BJ (cell line): ENCODE data around the gene NKIRAS2. TPM values are rescaled to one million over a fixed set of nuclear protein-coding genes. Genes with fewer than 3 reads are reported as not detected.

ENCODE experiments used
- CTCF ChIA-PET: fragments of 350-600 bp; formaldehyde crosslinking; extraction: SDS; loops from one replicate; lab custom pipeline; 2021; ENCODE audit warnings: antibody characterized with exemption, inconsistent platforms; lab: Yijun Ruan, JAX
- POLR2A ChIA-PET: fragments of 300-600 bp; sonication (Branson Sonifier 250); formaldehyde crosslinking; extraction: SDS; loops from one replicate; lab custom pipeline; 2021; ENCODE audit warnings: antibody characterized with exemption; lab: Charles Lee
- DNase-seq: peaks from one replicate; pipeline ENCODE4 v3.0.0-alpha.2; 2011; ENCODE audit warnings: low read depth
- H3K27me3 ChIP-seq: 2 replicates; pipeline ENCODE4 v1.6.0; 2011; ENCODE audit warnings: low read length; ENCODE audit not compliant: control insufficient read depth, insufficient read depth
- H3K36me3 ChIP-seq: 2 replicates; pipeline ENCODE4 v1.5.1; 2011; ENCODE audit warnings: low read length; ENCODE audit not compliant: control insufficient read depth, insufficient read depth
- H3K4me3 ChIP-seq: 2 replicates; pipeline ENCODE4 v1.5.1; 2011; ENCODE audit warnings: low read depth, mild to moderate bottlenecking, control low read depth, low read length
- CTCF ChIP-seq: IDR thresholded peaks from 2 replicates; pipeline ENCODE4 v1.5.1; 2011; ENCODE audit warnings: low read depth, mild to moderate bottlenecking, control low read depth, inconsistent platforms, low read length, moderate library complexity; ENCODE audit not compliant: insufficient read depth
- polyA plus RNA-seq: library from polyadenylated mRNA; depleted of rRNA; stranded (reverse); fragments of >200 nt; gene quantifications from 2 replicates; pipeline ENCODE4 v1.2.3, GENCODE V29; 2011

Gene NKIRAS2
- polyA plus RNA-seq, 1 experiment, result 81.4 TPM

- peak; percentile 20; the same call in 1 of the 2 replicates for TF ChIP-seq CTCF
- CTCF ChIA-PET, result interaction anchor here (0.8 to 1.2 kb wide), 3 partner anchors 8 to 73 kb away, joined by 3 read pairs; partner anchors contain the start of gene NKIRAS2
- DNase-seq, result no peak
Observed at GRCh38 chr17:42027961-42028790, 8.3 kb downstream of the NKIRAS2 start.

GRCh38 chr17:42028791-42029127 is 8.9 kb downstream of the NKIRAS2 start:
- Histone ChIP-seq H3K4me3 (no peak overlapping the region), H3K27me3 (0 out of 2 replicates have a peak, but pooled peaks cover 3% of the 10 kb centered on the region), H3K36me3 (peaks cover 4% of the 10 kb centered on the region)
- ChIA-PET POLR2A (interaction anchor here (0.6 kb wide), 1 partner anchor 9 kb away, joined by 3 read pairs; no protein-coding TSS in a partner anchor), CTCF (interaction anchor here (0.8 to 1.2 kb wide), 2 partner anchors 9 to 73 kb away, joined by 3 read pairs; partner anchors contain the start of gene NKIRAS2)
- no peak for TF ChIP-seq CTCF
- no peak for DNase-seq

More at GRCh38 chr17:42027961-42028790, 8.3 kb downstream of the NKIRAS2 start:
- Histone ChIP-seq H3K27me3 (0 out of 2 replicates have a peak, but pooled peaks cover 3% of the 10 kb centered on the region), H3K36me3 (peaks cover 8% of the 10 kb centered on the region), H3K4me3 (no peak overlapping the region)
- POLR2A ChIA-PET, result interaction anchor here (0.6 kb wide), 1 partner anchor 9 kb away, joined by 3 read pairs; no protein-coding TSS in a partner anchor

- TF ChIP-seq CTCF, result no peak
- Histone ChIP-seq H3K27me3 (0 out of 2 replicates have a peak, but pooled peaks cover 4% of the 10 kb centered on the region), H3K36me3 (no peaks in the 10 kb centered on the region), H3K4me3 (no peak overlapping the region)
- DNase-seq, result no peak
- ChIA-PET CTCF (interaction anchor here (0.8 to 1.0 kb wide), 2 partner anchors 70 to 71 kb away, joined by 3 read pairs; no protein-coding TSS in a partner anchor), POLR2A (no interaction called here)
Observed at GRCh38 chr17:42031584-42031983, 11.7 kb downstream of the NKIRAS2 start.

GRCh38 chr17:42034059-42034458 is 14.2 kb downstream of the NKIRAS2 start:
- ChIA-PET CTCF (interaction anchor here (0.7 to 4.0 kb wide), 4 partner anchors 9 to 32 kb away, joined by 3 to 13 read pairs (median 5); partner anchors contain the start of genes DNAJC7 and NKIRAS2), POLR2A (no interaction called here)
- 0 out of 2 replicates have a peak, but pooled peaks cover 4% of the 10 kb centered on the region for H3K27me3 ChIP-seq
- H3K36me3 ChIP-seq, result no peaks in the 10 kb centered on the region
- no peak overlapping the region for H3K4me3 ChIP-seq
- TF ChIP-seq CTCF, result no peak
- DNase-seq, result no peak
